HepG2 (cell line): ENCODE measurements around the gene SLC25A27. TPM values are rescaled to one million over a fixed set of nuclear protein-coding genes. Genes with fewer than 3 reads are reported as not detected.
A peak's percentile ranks its signal among the peaks of the same experiment; 100 is the strongest.

ENCODE experiments used
- AGO1 ChIP-seq: fragments of 200-400 bp; formaldehyde crosslinking; IDR thresholded peaks from 2 replicates; pipeline ENCODE4 v1.6.1; 2017; ENCODE audit warnings: mild to moderate bottlenecking, low read depth, low read length, moderate library complexity; ENCODE audit not compliant: poor library complexity, severe bottlenecking
- CHD4 ChIP-seq: fragments of 200-600 bp; sonication (generic); IDR thresholded peaks from 2 replicates; pipeline ENCODE4 v1.7.0; 2017; ENCODE audit warnings: mild to moderate bottlenecking, low read length, borderline replicate concordance
- CSRNP1 ChIP-seq: sonication (generic); formaldehyde crosslinking; IDR thresholded peaks from 2 replicates; pipeline ENCODE4 v1.8.1; 2023; ENCODE audit warnings: mild to moderate bottlenecking, missing genetic modification reagents
- GPBP1L1 ChIP-seq: sonication (generic); formaldehyde crosslinking; IDR thresholded peaks from 2 replicates; pipeline ENCODE4 v1.5.0; 2020; ENCODE audit warnings: mild to moderate bottlenecking, missing genetic modification reagents
- KDM4B ChIP-seq: sonication (generic); formaldehyde crosslinking; IDR thresholded peaks from 2 replicates; pipeline ENCODE4 v1.4.0; 2020; ENCODE audit warnings: missing genetic modification reagents
- MTERF4 ChIP-seq: sonication (generic); formaldehyde crosslinking; IDR thresholded peaks from 2 replicates; pipeline ENCODE4 v1.8.0; 2023; ENCODE audit warnings: mild to moderate bottlenecking, missing genetic modification reagents
- NRL ChIP-seq: sonication (generic); formaldehyde crosslinking; IDR thresholded peaks from 2 replicates; pipeline ENCODE4 v1.5.0; 2020; ENCODE audit warnings: missing genetic modification reagents, mild to moderate bottlenecking, moderate library complexity, borderline replicate concordance
- ONECUT2 ChIP-seq: sonication (generic); formaldehyde crosslinking; IDR thresholded peaks from 2 replicates; pipeline ENCODE4 v1.4.0; 2020; ENCODE audit warnings: missing genetic modification reagents
- PAWR ChIP-seq: sonication (generic); formaldehyde crosslinking; IDR thresholded peaks from 2 replicates; pipeline ENCODE4 v1.4.0; 2020; ENCODE audit warnings: missing genetic modification reagents, mild to moderate bottlenecking, borderline replicate concordance
- PCBP1 ChIP-seq: fragments of 200-400 bp; formaldehyde crosslinking; IDR thresholded peaks from 2 replicates; pipeline ENCODE4 v1.6.1; 2017; ENCODE audit warnings: mild to moderate bottlenecking, low read depth, low read length, borderline replicate concordance
- RBM39 ChIP-seq: fragments of 200-400 bp; formaldehyde crosslinking; IDR thresholded peaks from one replicate; pipeline ENCODE4 v1.6.1; 2018; ENCODE audit warnings: antibody characterized with exemption, mild to moderate bottlenecking, low read depth, low read length; ENCODE audit not compliant: poor library complexity, severe bottlenecking
- RFX3 ChIP-seq: IDR thresholded peaks from 2 replicates; pipeline ENCODE4 v1.6.1; 2016; ENCODE audit warnings: missing biosample characterization, missing genetic modification reagents
- TGIF2 ChIP-seq: IDR thresholded peaks from 2 replicates; pipeline ENCODE4 v1.6.1; 2016; ENCODE audit warnings: control low read depth, missing compliant biosample characterization
- TP53 ChIP-seq: sonication (generic); formaldehyde crosslinking; conservative IDR thresholded peaks from 2 replicates; pipeline ENCODE4 v1.4.0; 2020; ENCODE audit warnings: missing genetic modification reagents
- ZFY ChIP-seq: sonication (generic); formaldehyde crosslinking; IDR thresholded peaks from 2 replicates; pipeline ENCODE4 v1.4.0; 2020; ENCODE audit warnings: missing genetic modification reagents
- ZGPAT ChIP-seq: IDR thresholded peaks from 2 replicates; pipeline ENCODE4 v1.6.1; 2016; ENCODE audit warnings: mild to moderate bottlenecking
- ZKSCAN1 ChIP-seq: fragments of 150-350 bp; IDR thresholded peaks from 2 replicates; pipeline ENCODE4 v1.6.1; 2014; ENCODE audit warnings: low read length
- ZNF367 ChIP-seq: sonication (generic); formaldehyde crosslinking; IDR thresholded peaks from 2 replicates; pipeline ENCODE4 v1.4.0; 2020; ENCODE audit warnings: missing genetic modification reagents, borderline replicate concordance
- ZNF619 ChIP-seq: sonication (generic); formaldehyde crosslinking; IDR thresholded peaks from 2 replicates; pipeline ENCODE4 v1.4.0; 2020; ENCODE audit warnings: mild to moderate bottlenecking, missing genetic modification reagents
- ZNF770 ChIP-seq: sonication (generic); formaldehyde crosslinking; IDR thresholded peaks from 2 replicates; pipeline ENCODE4 v1.5.0; 2020; ENCODE audit warnings: mild to moderate bottlenecking, missing genetic modification reagents
- ZNF839 ChIP-seq: sonication (generic); formaldehyde crosslinking; IDR thresholded peaks from 2 replicates; pipeline ENCODE4 v1.4.0; 2020; ENCODE audit warnings: missing genetic modification reagents, mild to moderate bottlenecking, borderline replicate concordance
- polyA plus RNA-seq, 8 experiments: library from polyadenylated mRNA; depleted of rRNA in 3 of 8; stranded (reverse) in 7 of 8; unstranded in 1 of 8; fragments of >200 nt; fragmentation: Illumina TruSeq in 4 of 8; extraction: Trizol in 4 of 8; gene quantifications; 2 replicates each; pipeline versions ENCODE4 v1.2.1 to v1.2.3, GENCODE V29; 2011 to 2016; ENCODE audit warnings: low read depth in 4 of 8, missing spikeins in 1 of 8, mixed read lengths in 1 of 8; ENCODE audit not compliant: insufficient read depth in 1 of 8
- total RNA-seq, 5 experiments: library from RNA; depleted of rRNA; stranded (reverse); fragments of >200 nt; fragmentation: Illumina TruSeq; extraction: Trizol; gene quantifications; 2 replicates each; pipeline ENCODE4 v1.2.3, GENCODE V29; 2016; ENCODE audit warnings: low read depth in 1 of 5

Gene SLC25A27
- total and polyA plus RNA-seq, 2 of the 13 experiments (the other 11 are each of a cell fraction or from before 2014, with no cell fraction given) = 0.46 to 1.3 TPM

- TF ChIP-seq NRL (CRISPR knock-in tag) (peak; percentile 82), AGO1 (peak; percentile 47), PAWR (CRISPR knock-in tag) (no peak), ZNF367 (no peak), CHD4 (no peak), PCBP1 (no peak), ONECUT2 (CRISPR knock-in tag) (no peak), RBM39 (peak; percentile 37), KDM4B (no peak), MTERF4 (CRISPR knock-in tag) (peak; percentile 48; the same call in 1 of the 2 replicates), ZGPAT (peak; percentile 68; the same call in 1 of the 2 replicates), ZNF619 (CRISPR knock-in tag) (no peak; the same call in 1 of the 2 replicates), TGIF2 (0 out of 2 replicates have a peak, but pooled peaks have one; percentile 21), CSRNP1 (no peak), ZNF839 (peak; percentile 62; the same call in 1 of the 2 replicates), ZFY (CRISPR knock-in tag) (peak; percentile 60), GPBP1L1 (CRISPR knock-in tag) (no peak), TP53 (CRISPR knock-in tag) (0 out of 2 replicates have a peak, but pooled peaks have one; percentile 24), RFX3 (CRISPR knock-in tag) (peak; percentile 91), ZKSCAN1 (no peak), ZNF770 (no peak)
Measured at GRCh38 chr6:46652603-46653438, at the start of gene SLC25A27, which contains the start of gene CYP39A1 (continued).
